Cardiac muscle cell (in vitro differentiated cells and primary cell): ENCODE measurements around the gene ZNF560. TPM values are rescaled to one million over a fixed set of nuclear protein-coding genes. Genes with fewer than 3 reads are reported as not detected.

Experiments
- DNase-seq, 2 donors: peaks; one replicate each; pipeline versions ENCODE4 v3.0.0 to v3.0.0-alpha.2; 2010 to 2017; ENCODE audit warnings: low read depth in 1 of 2, low spot score in 1 of 2
- H3K27ac ChIP-seq: fragments of 200-600 bp; sonication (generic); 2 replicates; pipeline ENCODE4 v1.5.1; 2016
- H3K27me3 ChIP-seq: fragments of 200-600 bp; sonication (generic); 2 replicates; pipeline ENCODE4 v1.6.0; 2016; ENCODE audit warnings: control low read depth
- H3K36me3 ChIP-seq: fragments of 200-600 bp; sonication (generic); 2 replicates; pipeline ENCODE4 v1.5.1; 2016; ENCODE audit warnings: control low read depth
- H3K4me1 ChIP-seq: fragments of 200-600 bp; sonication (generic); 2 replicates; pipeline ENCODE4 v1.8.1; 2017; ENCODE audit warnings: low read depth, mild to moderate bottlenecking, mixed run types
- H3K4me3 ChIP-seq: fragments of 200-600 bp; sonication (generic); 2 replicates; pipeline ENCODE4 v1.5.1; 2016; ENCODE audit warnings: mild to moderate bottlenecking
- H3K9me3 ChIP-seq: fragments of 200-600 bp; sonication (generic); 2 replicates; pipeline ENCODE4 v1.5.1; 2017; ENCODE audit warnings: low read depth, mild to moderate bottlenecking, control low read depth
- CTCF ChIP-seq: IDR thresholded peaks from 2 replicates; pipeline ENCODE4 v1.5.1; 2012; ENCODE audit warnings: low read depth, mild to moderate bottlenecking, low read length
- polyA plus RNA-seq: library from polyadenylated mRNA; unstranded; fragments of >200 nt; fragmentation: Nextera tagmentation; extraction: Ambion mirVana; gene quantifications from 2 replicates; pipeline ENCODE4 v1.2.1, GENCODE V29; 2016
- total RNA-seq: library from RNA; depleted of rRNA; stranded (reverse); fragments of >200 nt; gene quantifications from 2 replicates; pipeline ENCODE4 v1.2.3, GENCODE V29; 2016

The ZNF560 gene
- total and polyA plus RNA-seq, 2 experiments from 2014 or later: 0.50 to 0.80 TPM

GRCh38 chr19:9431475-9431874 lies 66.9 kb downstream of the ZNF560 start:
- peak; percentile 52 for TF ChIP-seq CTCF
- Histone ChIP-seq H3K27ac (no peak overlapping the region), H3K27me3 (no peaks in the 10 kb centered on the region), H3K4me3 (no peak overlapping the region), H3K4me1 (peaks cover 14% of the 10 kb centered on the region), H3K9me3 (no peaks in the 10 kb centered on the region), H3K36me3 (peaks cover 5% of the 10 kb centered on the region)
- peak; percentile 4 to 49 for DNase-seq

- H3K36me3 ChIP-seq: peaks cover 5% of the 10 kb centered on the region
- H3K27ac ChIP-seq: no peak overlapping the region
- no peak overlapping the region for H3K4me3 ChIP-seq
- DNase-seq: no peak
- TF ChIP-seq CTCF: no peak
- peaks cover 7% of the 10 kb centered on the region for H3K4me1 ChIP-seq
- no peaks in the 10 kb centered on the region for H3K9me3 ChIP-seq
- no peaks in the 10 kb centered on the region for H3K27me3 ChIP-seq
Observed at GRCh38 chr19:9430444-9430843, 68.0 kb downstream of the ZNF560 start.

GRCh38 chr19:9427941-9428340 lies 70.5 kb downstream of the ZNF560 start:
- no peak for DNase-seq
- Histone ChIP-seq H3K27ac (no peak overlapping the region), H3K9me3 (no peaks in the 10 kb centered on the region), H3K4me1 (no peaks in the 10 kb centered on the region), H3K27me3 (no peaks in the 10 kb centered on the region), H3K4me3 (no peak overlapping the region), H3K36me3 (peaks cover under 1% of the 10 kb centered on the region)
- TF ChIP-seq CTCF: no peak

Other genes starting within 250 kb of the ZNF560 start
- not detected in 2 replicates for gene OR7E24, start 247.7 kb downstream of the ZNF560 start, total RNA-seq
- gene OR7E24, start 247.7 kb downstream of the ZNF560 start, polyA plus RNA-seq: not detected in 2 replicates
- 17.1 and 20.9 TPM in 2 replicates for gene ZNF699, start 188.8 kb downstream of the ZNF560 start, total RNA-seq
- gene ZNF699, start 188.8 kb downstream of the ZNF560 start, polyA plus RNA-seq: 3.2 and 5.5 TPM in 2 replicates
- gene ZNF559, start 174.4 kb downstream of the ZNF560 start, total RNA-seq: 3.1 and 3.4 TPM in 2 replicates
- 5.1 and 7.4 TPM in 2 replicates for gene ZNF559, start 174.4 kb downstream of the ZNF560 start, polyA plus RNA-seq
- 2.9 and 3.9 TPM in 2 replicates for gene ZNF177, start 135.6 kb downstream of the ZNF560 start, total RNA-seq
- gene ZNF177, start 135.6 kb downstream of the ZNF560 start, polyA plus RNA-seq: 3.6 and 3.7 TPM in 2 replicates
- gene ZNF266, start 63.0 kb downstream of the ZNF560 start, total RNA-seq: 13.0 and 19.2 TPM in 2 replicates
- 18.4 and 23.1 TPM in 2 replicates for gene ZNF266, start 63.0 kb downstream of the ZNF560 start, polyA plus RNA-seq
- gene ZNF426, start 40.0 kb upstream of the ZNF560 start, total RNA-seq: 13.9 and 16.2 TPM in 2 replicates
- 16.1 and 21.5 TPM in 2 replicates for gene ZNF426, start 40.0 kb upstream of the ZNF560 start, polyA plus RNA-seq
- 22.5 and 42.0 TPM in 2 replicates for gene ZNF121, start 85.9 kb upstream of the ZNF560 start, total RNA-seq
- gene ZNF121, start 85.9 kb upstream of the ZNF560 start, polyA plus RNA-seq: 5.9 and 11.0 TPM in 2 replicates
- 28.6 and 35.4 TPM in 2 replicates for gene ZNF561, start 122.6 kb upstream of the ZNF560 start, total RNA-seq
- gene ZNF561, start 122.6 kb upstream of the ZNF560 start, polyA plus RNA-seq: 28.2 and 32.0 TPM in 2 replicates
- 15.2 and 22.2 TPM in 2 replicates for gene ZNF562, start 176.5 kb upstream of the ZNF560 start, total RNA-seq
- gene ZNF562, start 176.5 kb upstream of the ZNF560 start, polyA plus RNA-seq: 6.3 and 6.9 TPM in 2 replicates